ENCODE results near the gene JADE1.

The JADE1 gene

DNA sequence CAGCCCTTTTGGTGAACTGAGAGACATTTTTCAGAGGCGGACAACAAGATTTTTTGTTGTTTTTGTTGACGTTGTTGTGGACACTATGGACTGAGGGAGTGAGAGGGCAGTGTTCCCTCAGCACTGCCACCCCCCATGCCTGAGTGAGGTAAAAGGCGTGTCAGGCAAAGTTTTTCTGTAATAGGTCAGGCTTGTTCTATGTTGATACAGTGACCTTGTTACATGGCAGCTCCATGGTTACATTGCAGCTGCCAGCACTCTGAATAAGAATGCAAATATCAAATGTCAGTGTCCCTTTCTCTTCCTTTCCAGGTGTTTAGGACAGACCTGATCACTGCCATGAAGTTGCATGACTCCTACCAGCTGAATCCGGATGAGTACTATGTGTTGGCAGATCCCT lies 36.6 kb downstream of the JADE1 start:
- in situ Hi-C loops (cut with HindIII; ENCODE audit: low sequenced_read_pairs), result no loop called here
- TF ChIP-seq, protein P1, sequence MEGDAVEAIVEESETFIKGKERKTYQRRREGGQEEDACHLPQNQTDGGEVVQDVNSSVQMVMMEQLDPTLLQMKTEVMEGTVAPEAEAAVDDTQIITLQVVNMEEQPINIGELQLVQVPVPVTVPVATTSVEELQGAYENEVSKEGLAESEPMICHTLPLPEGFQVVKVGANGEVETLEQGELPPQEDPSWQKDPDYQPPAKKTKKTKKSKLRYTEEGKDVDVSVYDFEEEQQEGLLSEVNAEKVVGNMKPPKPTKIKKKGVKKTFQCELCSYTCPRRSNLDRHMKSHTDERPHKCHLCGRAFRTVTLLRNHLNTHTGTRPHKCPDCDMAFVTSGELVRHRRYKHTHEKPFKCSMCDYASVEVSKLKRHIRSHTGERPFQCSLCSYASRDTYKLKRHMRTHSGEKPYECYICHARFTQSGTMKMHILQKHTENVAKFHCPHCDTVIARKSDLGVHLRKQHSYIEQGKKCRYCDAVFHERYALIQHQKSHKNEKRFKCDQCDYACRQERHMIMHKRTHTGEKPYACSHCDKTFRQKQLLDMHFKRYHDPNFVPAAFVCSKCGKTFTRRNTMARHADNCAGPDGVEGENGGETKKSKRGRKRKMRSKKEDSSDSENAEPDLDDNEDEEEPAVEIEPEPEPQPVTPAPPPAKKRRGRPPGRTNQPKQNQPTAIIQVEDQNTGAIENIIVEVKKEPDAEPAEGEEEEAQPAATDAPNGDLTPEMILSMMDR (IDR thresholded peaks at IDR 0.05; ENCODE audit: low read depth, low read length, missing control alignments), result no peak
- no peak for DNase-seq (ENCODE audit: low read depth)
- H3K4me3 ChIP-seq (ENCODE audit: low read depth, low read length), result no peak overlapping the region

DNA sequence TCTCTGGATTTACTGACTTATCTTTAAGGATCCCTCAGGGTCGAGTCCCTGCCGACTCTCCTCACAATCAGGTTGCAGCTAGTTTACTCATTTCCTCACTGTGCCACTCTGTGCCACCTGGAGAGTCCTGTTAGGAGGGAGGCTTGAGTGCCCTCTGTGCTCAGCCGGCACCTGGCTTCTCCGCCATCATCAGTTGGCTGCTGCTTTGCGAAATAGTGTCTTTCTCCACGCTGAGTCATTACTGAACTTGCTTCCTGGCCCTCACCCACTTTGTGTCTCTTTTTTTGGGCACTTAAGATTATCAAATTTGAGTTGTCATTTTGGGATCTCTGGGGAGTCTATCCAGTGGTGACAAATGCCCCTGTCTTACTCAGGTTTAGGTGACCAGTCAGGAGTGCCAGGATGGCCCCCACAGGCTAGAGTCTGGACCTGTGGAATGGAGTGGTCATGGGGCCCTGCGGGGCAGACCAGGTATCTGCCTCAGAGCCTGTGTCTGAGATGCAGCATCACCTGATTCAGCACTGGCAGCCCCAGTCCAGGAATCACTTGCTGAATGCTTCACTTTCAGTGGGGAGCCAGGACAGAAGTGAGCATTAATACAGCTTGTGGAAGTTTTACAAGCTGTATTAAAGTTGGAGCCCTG lies 37.7 kb downstream of the JADE1 start:
- in situ Hi-C loops (cut with HindIII; ENCODE audit: low sequenced_read_pairs), result no loop called here
- H3K4me3 ChIP-seq (ENCODE audit: low read depth, low read length), result no peak overlapping the region
- TF ChIP-seq, protein P1 (IDR thresholded peaks at IDR 0.05; ENCODE audit: low read depth, low read length, missing control alignments), result no peak
- no peak for DNase-seq (ENCODE audit: low read depth)

DNA sequence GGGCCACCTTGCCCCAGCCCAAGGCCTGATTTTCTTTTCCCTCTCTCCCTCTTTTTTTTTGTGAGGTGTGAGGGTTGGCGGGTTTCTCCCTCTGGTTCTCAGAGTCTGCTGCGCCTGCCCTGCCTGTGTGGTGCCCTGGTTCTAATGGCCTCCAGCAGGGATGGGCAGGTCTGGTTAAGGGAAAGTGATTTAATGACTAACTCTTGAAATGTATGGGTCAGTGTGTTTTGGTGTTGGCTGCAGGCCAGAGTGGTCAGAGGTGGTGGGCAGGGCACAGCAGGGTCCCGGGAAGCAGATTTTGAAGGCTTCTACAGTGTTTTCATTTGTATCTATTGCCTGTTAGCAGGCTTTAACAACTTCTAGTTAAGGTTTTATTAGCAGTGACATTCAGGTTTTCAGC lies 39.0 kb downstream of the JADE1 start:
- in situ Hi-C loops (cut with HindIII; ENCODE audit: low sequenced_read_pairs), result no loop called here
- no peak overlapping the region for H3K4me3 ChIP-seq (ENCODE audit: low read depth, low read length)
- TF ChIP-seq, protein P1 (IDR thresholded peaks at IDR 0.05; ENCODE audit: low read depth, low read length, missing control alignments), result no peak
- DNase-seq (ENCODE audit: low read depth), result peak; percentile 57

DNA sequence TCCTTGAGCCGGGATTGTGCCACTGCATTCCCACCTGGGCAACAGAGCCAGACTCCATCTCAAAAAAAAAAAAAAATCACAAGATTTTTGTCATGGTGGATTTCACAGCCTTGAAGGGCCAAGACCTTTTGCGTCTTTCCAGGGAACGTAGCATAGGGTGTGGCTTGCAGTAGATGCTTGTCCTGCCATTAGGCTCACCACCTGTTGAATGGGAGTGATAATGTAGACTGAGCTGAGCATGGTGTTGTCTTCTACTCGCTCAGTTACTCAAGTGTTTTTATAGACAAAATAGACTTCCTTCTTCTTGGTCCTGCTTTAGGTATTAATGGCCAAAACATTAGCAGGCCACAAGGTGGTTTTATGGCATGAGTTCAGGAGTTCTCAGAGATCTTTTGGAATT lies 40.8 kb downstream of the JADE1 start:
- no peak overlapping the region for H3K4me3 ChIP-seq (ENCODE audit: low read depth, low read length)
- in situ Hi-C loops (cut with HindIII; ENCODE audit: low sequenced_read_pairs), result loop anchor here (25.0 kb wide), 1 partner anchor 388 kb away; no protein-coding TSS in a partner anchor
- TF ChIP-seq, protein P1 (IDR thresholded peaks at IDR 0.05; ENCODE audit: low read depth, low read length, missing control alignments), result no peak
- DNase-seq (ENCODE audit: low read depth), result no peak

DNA sequence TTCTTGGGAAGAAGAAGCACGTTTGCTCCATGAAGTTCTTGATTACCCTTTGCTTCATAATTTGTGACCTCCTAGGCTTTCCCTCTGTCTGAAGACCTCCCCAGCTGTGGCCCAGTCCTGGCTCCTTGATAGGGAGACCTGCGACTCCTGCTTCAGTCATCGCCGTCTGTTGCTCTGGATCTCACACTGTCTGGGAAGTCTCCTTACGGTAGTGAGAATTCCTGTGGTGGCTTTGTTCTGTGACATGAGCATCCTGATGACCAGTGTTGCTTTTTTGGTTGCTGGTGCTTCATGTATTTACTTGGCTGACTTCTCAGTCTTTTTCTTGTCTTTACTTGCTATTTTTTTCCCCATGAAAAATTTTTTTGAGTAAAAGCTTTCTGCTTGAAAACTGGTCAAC lies 44.2 kb downstream of the JADE1 start:
- in situ Hi-C loops (cut with HindIII; ENCODE audit: low sequenced_read_pairs), result loop anchor here (25.0 kb wide), 1 partner anchor 391 kb away; no protein-coding TSS in a partner anchor
- TF ChIP-seq, protein P1 (IDR thresholded peaks at IDR 0.05; ENCODE audit: low read depth, low read length, missing control alignments), result no peak
- DNase-seq (ENCODE audit: low read depth), result no peak
- H3K4me3 ChIP-seq (ENCODE audit: low read depth, low read length), result no peak overlapping the region

DNA sequence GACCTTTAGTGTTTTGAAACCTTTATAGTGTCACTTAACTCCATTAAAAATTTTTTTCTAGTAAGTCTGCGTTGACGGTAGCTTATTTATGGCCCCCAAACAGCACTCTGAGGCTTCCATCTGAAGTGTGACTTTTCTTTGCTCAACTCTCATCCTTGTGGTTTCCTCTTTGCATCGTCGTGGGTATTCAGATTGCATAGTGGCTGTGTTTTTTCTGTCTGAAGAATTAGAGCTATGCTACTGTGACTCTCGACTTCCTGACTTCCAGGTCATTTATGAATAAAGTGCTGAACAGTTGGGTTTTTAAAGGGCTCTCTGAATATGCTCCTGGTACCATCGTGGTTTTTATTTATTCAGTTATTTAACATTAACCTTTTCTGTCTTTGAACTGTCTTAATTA lies 44.9 kb downstream of the JADE1 start:
- TF ChIP-seq, protein P1 (IDR thresholded peaks at IDR 0.05; ENCODE audit: low read depth, low read length, missing control alignments), result no peak
- H3K4me3 ChIP-seq (ENCODE audit: low read depth, low read length), result no peak overlapping the region
- in situ Hi-C loops (cut with HindIII; ENCODE audit: low sequenced_read_pairs), result loop anchor here (25.0 kb wide), 1 partner anchor 392 kb away; no protein-coding TSS in a partner anchor
- DNase-seq (ENCODE audit: low read depth), result no peak
